Mesothelial cell of epicardium (in vitro differentiated cells): Measurements from ENCODE around the gene POLR1G. TPM values are rescaled to one million over a fixed set of nuclear protein-coding genes. Genes with fewer than 3 reads are reported as not detected.
"Not testable (repeated sequence)": the region's sequence is repeated elsewhere in the genome, so short reads cannot be mapped to it uniquely, and the experiment has no call there.

Source experiments
- DNase-seq, 2 experiments: peaks; one replicate each; pipeline ENCODE4 v3.0.0; 2021; ENCODE audit warnings: low spot score in 2 of 2; ENCODE audit not compliant: unreplicated experiment in 2 of 2
- H3K27ac Mint-ChIP-seq: 2 replicates; pipeline ENCODE4 v1.8.0; 2021; ENCODE audit warnings: mixed read lengths
- H3K27me3 Mint-ChIP-seq: 2 replicates; pipeline ENCODE4 v1.8.0; 2021; ENCODE audit warnings: low read depth, mixed read lengths
- H3K36me3 Mint-ChIP-seq: 2 replicates; pipeline ENCODE4 v1.8.0; 2021; ENCODE audit warnings: mixed read lengths
- H3K4me1 Mint-ChIP-seq: 2 replicates; pipeline ENCODE4 v1.8.0; 2021; ENCODE audit warnings: mixed read lengths
- H3K4me3 Mint-ChIP-seq: 2 replicates; pipeline ENCODE4 v1.8.0; 2021; ENCODE audit warnings: mild to moderate bottlenecking, moderate library complexity, mixed read lengths
- H3K9me3 Mint-ChIP-seq: 2 replicates; pipeline ENCODE4 v1.8.0; 2021; ENCODE audit warnings: mixed read lengths
- CTCF ChIP-seq: fragments of 200-600 bp; sonication (generic); IDR thresholded peaks from one replicate; pipeline ENCODE4 v1.5.0; 2021; ENCODE audit warnings: antibody characterized with exemption; ENCODE audit not compliant: unreplicated experiment
- total RNA-seq: library from RNA; stranded (reverse); gene quantifications from 3 replicates; pipeline ENCODE4 v1.2.1, GENCODE V29; 2021

POLR1G gene
- total RNA-seq, 1 donor from 2014 or later = 6.7 TPM

- DNase-seq = peak; percentile 61 to 86
- Mint-ChIP-seq H3K4me1 (peaks cover 39% of the 10 kb centered on the region), H3K36me3 (peaks cover 13% of the 10 kb centered on the region), H3K27ac (peak overlapping the region; percentile 98), H3K9me3 (no peaks in the 10 kb centered on the region), H3K4me3 (peak overlapping the region; percentile 85), H3K27me3 (peaks cover 31% of the 10 kb centered on the region)
- no peak for TF ChIP-seq CTCF
These were observed 814 bp upstream of the POLR1G start for GRCh38 chr19:45405435-45406225.

- peaks cover 13% of the 10 kb centered on the region for H3K36me3 Mint-ChIP-seq
- peak overlapping the region; percentile 85 for H3K4me3 Mint-ChIP-seq
- no peak for DNase-seq
- TF ChIP-seq CTCF = no peak
- H3K27ac Mint-ChIP-seq = no peak overlapping the region
- H3K9me3 Mint-ChIP-seq = no peaks in the 10 kb centered on the region
- H3K4me1 Mint-ChIP-seq = peaks cover 39% of the 10 kb centered on the region
- peaks cover 30% of the 10 kb centered on the region for H3K27me3 Mint-ChIP-seq
These were observed 589 bp downstream of the POLR1G start for GRCh38 chr19:45407091-45407375.

- not testable (repeated sequence) for DNase-seq, H3K27ac Mint-ChIP-seq
- peaks cover 17% of the 10 kb centered on the region for H3K36me3 Mint-ChIP-seq
These were observed 1.1 kb downstream of the POLR1G start for GRCh38 chr19:45407585-45407984.

GRCh38 chr19:45408121-45408520, 1.7 kb downstream of the POLR1G start:
- H3K4me1 Mint-ChIP-seq = peaks cover 32% of the 10 kb centered on the region
- no peak for TF ChIP-seq CTCF
- H3K27me3 Mint-ChIP-seq = peaks cover 22% of the 10 kb centered on the region
- no peak for DNase-seq
- H3K9me3 Mint-ChIP-seq = no peaks in the 10 kb centered on the region
- H3K36me3 Mint-ChIP-seq = peaks cover 20% of the 10 kb centered on the region
- H3K27ac Mint-ChIP-seq = peak overlapping the region; percentile 0
- peak overlapping the region; percentile 48 for H3K4me3 Mint-ChIP-seq

More at GRCh38 chr19:45407585-45407984, 1.1 kb downstream of the POLR1G start:
- H3K9me3 Mint-ChIP-seq = not testable (repeated sequence)
- Mint-ChIP-seq H3K4me3 (peak overlapping the region; percentile 85), H3K4me1 (peaks cover 37% of the 10 kb centered on the region), H3K27me3 (peaks cover 28% of the 10 kb centered on the region)

GRCh38 chr19:45408830-45409556, 2.5 kb downstream of the POLR1G start:
- no peak for TF ChIP-seq CTCF
- Mint-ChIP-seq H3K27ac (peak overlapping the region; percentile 0), H3K4me1 (peaks cover 23% of the 10 kb centered on the region), H3K36me3 (peaks cover 27% of the 10 kb centered on the region), H3K9me3 (no peaks in the 10 kb centered on the region), H3K4me3 (no peak overlapping the region), H3K27me3 (peaks cover 14% of the 10 kb centered on the region)
- DNase-seq = no peak

- Mint-ChIP-seq H3K4me1 (peaks cover 18% of the 10 kb centered on the region), H3K27me3 (peaks cover 8% of the 10 kb centered on the region), H3K27ac (no peak overlapping the region), H3K9me3 (no peaks in the 10 kb centered on the region), H3K4me3 (no peak overlapping the region), H3K36me3 (peaks cover 31% of the 10 kb centered on the region)
- TF ChIP-seq CTCF = no peak
- DNase-seq = no peak
These were observed 3.1 kb downstream of the POLR1G start for GRCh38 chr19:45409557-45409920.

GRCh38 chr19:45410330-45410729, 3.9 kb downstream of the POLR1G start:
- H3K27me3 Mint-ChIP-seq, H3K4me3 Mint-ChIP-seq, H3K27ac Mint-ChIP-seq, DNase-seq, H3K9me3 Mint-ChIP-seq: not testable (repeated sequence)
- H3K36me3 Mint-ChIP-seq = peaks cover 34% of the 10 kb centered on the region
- H3K4me1 Mint-ChIP-seq = peaks cover 12% of the 10 kb centered on the region
